Measurements from ENCODE around the gene ATP9A.

Gene ATP9A

DNA sequence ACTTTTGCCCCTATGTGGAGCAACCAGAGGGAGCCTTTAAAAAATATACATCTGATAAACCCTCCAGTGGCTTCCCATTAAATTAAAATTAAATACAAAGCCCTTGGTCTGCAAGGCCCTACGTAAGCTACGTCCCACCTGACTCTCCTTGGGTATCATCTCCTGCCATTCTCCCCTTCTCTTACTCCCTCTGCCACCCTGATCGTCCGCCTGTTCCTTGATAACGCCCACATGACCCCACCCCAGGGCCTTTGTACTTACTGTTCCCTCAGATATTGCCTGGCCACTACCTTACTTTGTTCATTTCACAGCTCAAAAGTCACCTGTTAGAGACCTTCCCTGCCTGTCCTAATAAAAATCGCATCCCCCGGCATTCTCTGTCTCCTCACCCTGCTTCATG, 220.2 kb downstream of the ATP9A start:
- TF ChIP-seq Cebpa-rat (IDR thresholded peaks at IDR 0.05) = no peak
- no peak overlapping the region for H3K27ac ChIP-seq
- H3K9me3 ChIP-seq (replicated peaks in 1 of 11) = no peaks in the 10 kb centered on the region
- H3K4me2 ChIP-seq = no peak overlapping the region
- no peak overlapping the region for H3K9ac ChIP-seq
- H3K36me3 ChIP-seq = no peaks in the 10 kb centered on the region
- H3K4me3 ChIP-seq = no peak overlapping the region
- peaks cover 0 to 8% (median 0%) of the 10 kb centered on the region in 11 experiments; a peak in 7 of 22 replicates for H3K27me3 ChIP-seq
- H3K4me1 ChIP-seq = peaks cover 4 to 10% (median 8%) of the 10 kb centered on the region in 10 experiments; a peak in 19 of 20 replicates
- no peaks in the 10 kb centered on the region for H4K20me1 ChIP-seq
